PC-9 (cell line): ENCODE data around the gene COX10.

Experiments used
- CTCF ChIP-seq: fragments of 200-600 bp; sonication (generic); conservative IDR thresholded peaks from 2 replicates; pipeline ENCODE4 v1.6.1; 2017; ENCODE audit warnings: mixed run types, antibody characterized with exemption, mild to moderate bottlenecking, moderate library complexity
- EZH2 ChIP-seq: fragments of 200-600 bp; sonication (generic); IDR thresholded peaks from 2 replicates; pipeline ENCODE4 v1.8.0; 2017; ENCODE audit warnings: antibody characterized with exemption, low read depth

GRCh38 chr17:14209215-14209614, 139.9 kb downstream of the COX10 start:
- TF ChIP-seq CTCF (no peak), EZH2 (no peak)
